Activated CD4-positive, CD25-positive, alpha-beta regulatory T cell treated with anti-CD3 and anti-CD28 coated beads, Interleukin-2, amount 50 U/mL, for 16 hours (primary cell): ENCODE results near the gene KCNH2.

Experiments
- DNase-seq: peaks from one replicate; pipeline ENCODE4 v3.0.0-alpha.2; 2020; ENCODE audit warnings: low read depth, low spot score

KCNH2 gene

GRCh38 chr7:150949564-150949963, 28.6 kb downstream of the KCNH2 start:
- no peak for DNase-seq

GRCh38 chr7:150948791-150949251, 29.3 kb downstream of the KCNH2 start:
- no peak for DNase-seq

GRCh38 chr7:150947761-150948651, 30.1 kb downstream of the KCNH2 start:
- no peak for DNase-seq

GRCh38 chr7:150947241-150947745, 30.8 kb downstream of the KCNH2 start:
- no peak for DNase-seq

- no peak for DNase-seq
Measured at GRCh38 chr7:150946421-150947240, 31.5 kb downstream of the KCNH2 start.

- no peak for DNase-seq
Measured at GRCh38 chr7:150945853-150946420, 32.2 kb downstream of the KCNH2 start.

- no peak for DNase-seq
Measured at GRCh38 chr7:150945171-150945852, 32.8 kb downstream of the KCNH2 start.

GRCh38 chr7:150944066-150945042, 33.8 kb downstream of the KCNH2 start:
- DNase-seq: no peak

- DNase-seq: no peak
Measured at GRCh38 chr7:150943453-150943814, 34.7 kb downstream of the KCNH2 start.

GRCh38 chr7:150942591-150943452, 35.3 kb downstream of the KCNH2 start:
- no peak for DNase-seq

GRCh38 chr7:150942001-150942590, 36.0 kb downstream of the KCNH2 start:
- no peak for DNase-seq

- DNase-seq: no peak
Measured at GRCh38 chr7:150941351-150942000, 36.6 kb downstream of the KCNH2 start.

GRCh38 chr7:150940431-150941102, 37.6 kb downstream of the KCNH2 start:
- DNase-seq: no peak

- no peak for DNase-seq
Measured at GRCh38 chr7:150939466-150939865, 38.7 kb downstream of the KCNH2 start.

- no peak for DNase-seq
Measured at GRCh38 chr7:150939052-150939451, 39.1 kb downstream of the KCNH2 start.

- no peak for DNase-seq
Measured at GRCh38 chr7:150938566-150938965, 39.6 kb downstream of the KCNH2 start.

- DNase-seq: no peak
Measured at GRCh38 chr7:150937848-150938561, 40.1 kb downstream of the KCNH2 start.
